Measurements from ENCODE around the gene PRDX5. TPM values are rescaled to one million over a fixed set of nuclear protein-coding genes. Genes with fewer than 3 reads are reported as not detected.
"Not testable (repeated sequence)": the region's sequence is repeated elsewhere in the genome, so short reads cannot be mapped to it uniquely, and the experiment has no call there.

Gene PRDX5
- total RNA-seq, 1 donor from 2014 or later: 362 TPM

DNA sequence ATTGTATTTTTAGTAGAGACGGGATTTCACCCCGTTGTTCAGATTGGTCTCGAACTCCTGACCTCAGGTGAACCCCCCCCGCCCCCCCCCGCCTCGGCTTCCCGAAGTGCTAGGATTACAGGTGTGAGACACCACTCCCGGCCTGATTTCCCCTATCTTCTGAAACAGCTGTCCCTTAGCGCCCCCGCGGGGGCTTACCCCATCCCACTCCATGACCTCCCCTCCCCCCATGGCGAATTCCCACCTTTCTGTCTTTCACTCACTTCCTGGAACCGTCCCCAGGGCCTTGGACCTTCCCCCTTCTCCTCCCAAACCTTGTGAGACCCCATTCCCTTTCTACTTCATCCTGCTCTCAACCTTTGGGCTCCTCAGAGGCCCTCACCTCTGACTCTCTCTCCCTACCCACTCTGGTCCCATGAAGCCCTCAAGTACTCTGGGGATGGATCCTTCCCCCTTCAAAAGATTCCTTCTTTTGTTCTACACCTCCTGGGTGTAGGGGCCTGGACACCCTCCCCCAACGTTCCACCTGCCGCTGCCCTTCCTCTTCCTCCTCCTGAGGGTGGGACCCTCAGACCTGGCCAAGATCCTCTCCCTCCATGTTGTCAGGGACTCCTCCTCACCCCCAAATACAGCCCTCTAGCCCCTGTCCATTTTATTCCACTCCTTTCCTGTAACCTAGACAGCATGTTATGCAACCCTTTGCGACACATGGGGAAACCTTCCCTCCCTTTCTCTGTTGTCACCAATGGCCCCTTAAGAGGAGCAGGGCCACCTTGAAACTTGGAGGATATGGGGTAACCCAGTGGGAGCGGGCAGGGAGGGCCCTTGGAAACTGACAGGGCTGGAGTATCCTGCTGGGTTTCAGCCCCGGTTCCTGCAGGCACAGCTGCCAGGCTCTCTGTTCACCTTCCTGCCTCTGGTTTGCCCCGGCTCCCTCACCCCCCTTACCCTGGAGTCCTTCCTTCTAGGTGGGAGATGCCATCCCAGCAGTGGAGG, 1.1 kb downstream of the PRDX5 start:
- peak; percentile 44 for DNase-seq
- intact Hi-C loops (cut with micrococcal nuclease): no loop called here
- no peak for ATAC-seq

DNA sequence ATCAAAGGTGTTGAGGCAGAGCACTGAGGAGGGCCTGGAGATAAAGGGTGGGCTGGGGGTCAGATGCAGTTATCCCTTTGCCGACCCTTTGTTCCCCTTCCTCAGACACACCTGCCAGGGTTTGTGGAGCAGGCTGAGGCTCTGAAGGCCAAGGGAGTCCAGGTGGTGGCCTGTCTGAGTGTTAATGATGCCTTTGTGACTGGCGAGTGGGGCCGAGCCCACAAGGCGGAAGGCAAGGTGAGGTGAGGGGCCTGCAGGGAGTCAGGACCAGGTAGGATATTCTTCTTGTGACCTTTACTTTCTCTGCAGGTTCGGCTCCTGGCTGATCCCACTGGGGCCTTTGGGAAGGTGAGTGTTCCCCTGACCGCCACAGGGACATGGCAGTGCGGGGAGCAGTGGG, 2.6 kb downstream of the PRDX5 start:
- intact Hi-C loops (cut with micrococcal nuclease): no loop called here
- ATAC-seq (no peak), DNase-seq (no peak)

DNA sequence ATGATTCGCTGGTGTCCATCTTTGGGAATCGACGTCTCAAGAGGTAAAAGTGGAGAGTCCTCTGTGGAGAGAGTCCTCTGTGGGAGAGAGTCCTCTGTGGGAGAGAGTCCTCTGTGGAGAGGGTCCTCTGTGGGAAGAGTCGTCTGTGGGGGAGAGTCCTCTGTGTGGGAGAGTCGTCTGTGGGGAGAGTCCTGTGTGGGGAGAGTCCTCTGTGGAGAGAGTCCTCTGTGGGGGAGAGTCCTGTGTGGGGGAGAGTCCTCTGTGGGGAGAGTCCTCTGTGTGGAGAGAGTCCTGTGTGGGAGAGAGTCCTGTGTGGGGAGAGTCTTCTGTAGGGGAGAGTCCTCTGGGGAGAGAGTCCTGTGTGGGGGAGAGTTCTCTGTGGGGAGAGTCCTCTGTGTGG, 3.1 kb downstream of the PRDX5 start:
- ATAC-seq (no peak), DNase-seq (no peak)
- intact Hi-C loops (cut with micrococcal nuclease): no loop called here

DNA sequence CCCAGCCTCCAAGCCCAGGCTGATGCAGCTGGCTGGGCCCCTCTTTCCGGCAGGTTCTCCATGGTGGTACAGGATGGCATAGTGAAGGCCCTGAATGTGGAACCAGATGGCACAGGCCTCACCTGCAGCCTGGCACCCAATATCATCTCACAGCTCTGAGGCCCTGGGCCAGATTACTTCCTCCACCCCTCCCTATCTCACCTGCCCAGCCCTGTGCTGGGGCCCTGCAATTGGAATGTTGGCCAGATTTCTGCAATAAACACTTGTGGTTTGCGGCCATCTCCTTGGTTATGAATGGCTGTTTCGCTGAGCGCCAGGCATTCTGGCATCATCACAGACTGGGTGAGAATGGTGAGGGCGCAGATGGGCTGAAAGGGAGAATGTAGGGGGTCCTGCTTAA, 3.6 kb downstream of the PRDX5 start:
- intact Hi-C loops (cut with micrococcal nuclease): no loop called here
- no peak for ATAC-seq
- DNase-seq: no peak

- intact Hi-C loops (cut with micrococcal nuclease): no loop called here
- DNase-seq: no peak
- ATAC-seq: no peak
These were observed 5.0 kb downstream of the PRDX5 start for GRCh38 chr11:64322925-64323260.

GRCh38 chr11:64323373-64323772, 5.5 kb downstream of the PRDX5 start:
- no peak for DNase-seq
- intact Hi-C loops (cut with micrococcal nuclease): no loop called here

DNA sequence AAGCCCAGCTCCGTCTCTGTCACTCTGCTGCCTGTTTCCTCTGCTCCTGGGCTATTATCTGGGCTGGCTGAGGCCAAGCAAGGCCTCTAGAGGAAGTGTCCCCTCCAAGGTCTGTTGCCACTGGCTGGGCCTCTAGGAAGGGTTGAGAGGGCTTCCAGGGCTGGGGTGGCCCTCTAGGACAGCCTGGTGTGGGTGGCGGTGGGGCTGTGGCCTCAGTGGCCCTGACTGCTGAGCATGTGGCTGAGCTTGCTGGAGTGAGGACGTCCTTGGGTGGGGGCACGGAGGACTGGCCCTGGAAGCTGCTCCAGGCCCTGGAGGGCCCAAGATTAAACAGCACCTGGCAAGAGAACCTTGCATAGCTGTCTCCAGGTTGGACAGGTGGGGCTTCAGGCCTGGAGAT, 6.1 kb downstream of the PRDX5 start:
- intact Hi-C loops (cut with micrococcal nuclease); ATAC-seq; DNase-seq: not testable (repeated sequence)

More at GRCh38 chr11:64323373-64323772, 5.5 kb downstream of the PRDX5 start:
- ATAC-seq: no peak

GRCh38 chr11:64324692-64325469, 7.0 kb downstream of the PRDX5 start:
- no peak for ATAC-seq
- no peak for DNase-seq

DNA sequence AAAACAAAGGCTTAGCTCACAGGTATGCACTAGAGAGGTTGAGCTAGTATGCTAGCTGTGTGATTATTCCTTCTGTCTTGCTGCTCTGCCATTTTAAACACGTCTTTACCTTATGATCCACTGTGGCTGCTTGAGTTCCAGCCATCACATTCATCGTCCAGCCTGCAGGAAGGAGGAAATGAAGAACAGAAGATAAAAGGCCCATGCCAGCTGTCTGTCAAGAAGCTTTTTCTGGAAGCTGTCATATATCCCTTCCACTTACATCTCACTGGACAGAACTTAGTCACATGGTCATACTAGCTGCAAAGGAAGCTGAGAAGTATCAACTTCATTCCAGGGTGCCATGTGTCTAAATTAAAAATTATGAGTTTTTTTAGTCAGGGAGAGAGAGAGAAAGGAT, 9.5 kb downstream of the PRDX5 start:
- ATAC-seq: no peak
- intact Hi-C loops (cut with micrococcal nuclease): no loop called here
- DNase-seq: no peak

More at GRCh38 chr11:64324692-64325469, 7.0 kb downstream of the PRDX5 start:
- intact Hi-C loops (cut with micrococcal nuclease): no loop called here

- intact Hi-C loops (cut with micrococcal nuclease): no loop called here
- ATAC-seq: no peak
- no peak for DNase-seq
These were observed 10.1 kb downstream of the PRDX5 start for GRCh38 chr11:64327993-64328392.

DNA sequence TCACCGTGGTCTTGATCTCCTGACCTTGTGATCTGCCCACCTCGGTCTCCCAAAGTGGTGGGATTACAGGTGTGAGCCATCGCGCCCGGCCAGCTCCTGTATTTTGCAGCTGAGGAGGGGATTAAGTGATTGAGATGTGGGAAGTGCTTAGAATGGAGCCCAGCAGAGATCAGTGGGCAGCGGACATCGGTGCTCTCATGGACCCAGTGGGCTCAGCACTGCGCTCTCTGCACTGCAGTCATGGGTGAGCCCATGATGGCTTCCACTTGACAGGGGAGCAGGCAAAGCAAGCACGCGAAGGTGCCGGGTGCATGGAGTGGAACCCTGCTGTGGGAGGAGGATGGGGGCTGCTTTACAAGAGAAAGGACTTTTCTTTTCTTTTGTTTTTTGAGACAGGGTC, 13.0 kb downstream of the PRDX5 start:
- intact Hi-C loops (cut with micrococcal nuclease): no loop called here
- DNase-seq: no peak

GRCh38 chr11:64331569-64332371, 13.8 kb downstream of the PRDX5 start:
- ATAC-seq (peak; percentile 69), DNase-seq (peak; percentile 82)
- intact Hi-C loops (cut with micrococcal nuclease): no loop called here

More for the DNA sequence above, 13.0 kb downstream of the PRDX5 start:
- no peak for ATAC-seq

DNA sequence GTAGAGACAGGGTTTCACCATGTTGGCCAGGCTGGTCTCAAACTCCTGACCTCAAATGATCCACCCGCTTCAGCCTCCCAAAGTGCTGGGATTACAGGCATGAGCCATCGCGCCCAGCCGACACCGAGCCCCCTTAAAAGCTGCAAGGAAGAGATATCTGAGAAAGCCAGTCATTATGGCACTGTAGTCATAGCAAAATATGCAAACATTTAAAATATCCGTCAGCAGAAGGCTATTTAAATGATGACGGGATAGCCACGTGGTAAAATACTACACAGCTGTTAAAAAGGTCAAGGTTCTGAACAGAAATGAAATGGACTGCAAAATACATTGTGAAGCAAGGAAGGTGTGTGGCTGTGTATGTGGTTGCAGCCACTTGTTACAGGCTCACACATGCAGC, 15.6 kb downstream of the PRDX5 start:
- ATAC-seq (no peak), DNase-seq (no peak)
- intact Hi-C loops (cut with micrococcal nuclease): no loop called here

DNA sequence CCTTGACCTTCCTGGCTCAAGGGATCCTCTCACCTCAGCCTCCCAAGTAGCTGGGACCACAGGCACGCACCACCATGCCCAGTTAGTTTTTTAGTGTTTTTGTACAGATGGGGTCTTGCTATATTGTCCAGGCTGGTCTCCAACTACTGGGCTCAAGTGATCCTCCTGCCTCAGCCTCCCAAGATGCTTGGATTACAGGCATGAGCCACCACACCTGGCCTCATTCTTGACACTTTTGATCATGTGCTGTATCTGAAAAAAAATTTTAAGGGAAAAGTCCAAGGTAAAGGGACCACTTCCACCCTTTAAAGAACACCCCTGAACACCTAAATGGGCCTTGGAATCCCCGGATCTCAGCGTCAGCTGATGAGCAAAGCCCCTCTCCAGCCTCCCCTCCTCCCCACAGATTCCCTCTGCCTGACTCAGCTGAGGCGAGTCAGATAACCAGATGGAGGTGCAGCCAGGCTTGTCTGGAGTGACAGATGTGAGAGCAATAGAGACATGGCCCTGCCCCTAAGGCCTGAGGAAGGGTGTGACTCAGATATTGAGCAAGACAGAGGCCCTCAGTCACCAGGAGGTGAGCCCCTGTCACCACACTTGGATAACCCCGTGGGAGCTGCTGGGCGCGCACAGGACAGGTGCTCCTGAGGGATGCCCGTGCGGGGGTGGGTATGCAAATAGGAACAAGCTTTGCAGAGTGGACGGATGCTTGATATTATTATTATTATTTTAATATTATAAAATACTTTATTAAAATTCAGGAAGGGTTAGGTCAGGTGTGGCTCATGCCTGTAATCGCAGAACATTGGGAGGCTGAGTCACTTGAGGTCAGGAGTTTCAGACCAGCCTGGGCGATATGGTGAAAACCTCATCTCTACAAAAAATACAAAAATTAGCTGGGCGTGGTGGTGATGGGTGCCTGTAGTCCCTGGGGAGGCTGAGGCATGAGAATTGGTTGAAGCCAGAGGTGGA, 17.1 kb downstream of the PRDX5 start:
- intact Hi-C loops (cut with micrococcal nuclease): no loop called here
- DNase-seq: peak; percentile 26
- peak; percentile 74 for ATAC-seq

- DNase-seq (no peak), ATAC-seq (no peak)
- intact Hi-C loops (cut with micrococcal nuclease): no loop called here
These were observed 19.8 kb downstream of the PRDX5 start for GRCh38 chr11:64337538-64338249.

- intact Hi-C loops (cut with micrococcal nuclease): no loop called here
- ATAC-seq: no peak
- DNase-seq: no peak
These were observed 20.8 kb downstream of the PRDX5 start for GRCh38 chr11:64338716-64339115.

- ATAC-seq (no peak), DNase-seq (no peak)
- intact Hi-C loops (cut with micrococcal nuclease): no loop called here
These were observed 21.4 kb downstream of the PRDX5 start for GRCh38 chr11:64339286-64339685.

Measured in left ventricle myocardium superior (tissue), 1 donor.